Measurements from ENCODE around the gene PSMC6. TPM values are rescaled to one million over a fixed set of nuclear protein-coding genes. Genes with fewer than 3 reads are reported as not detected.
A peak's percentile ranks its signal among the peaks of the same experiment; 100 is the strongest.

Gene PSMC6
- total and polyA plus RNA-seq, 8 donors = 21.0 to 357 (median 91.7) TPM

DNA sequence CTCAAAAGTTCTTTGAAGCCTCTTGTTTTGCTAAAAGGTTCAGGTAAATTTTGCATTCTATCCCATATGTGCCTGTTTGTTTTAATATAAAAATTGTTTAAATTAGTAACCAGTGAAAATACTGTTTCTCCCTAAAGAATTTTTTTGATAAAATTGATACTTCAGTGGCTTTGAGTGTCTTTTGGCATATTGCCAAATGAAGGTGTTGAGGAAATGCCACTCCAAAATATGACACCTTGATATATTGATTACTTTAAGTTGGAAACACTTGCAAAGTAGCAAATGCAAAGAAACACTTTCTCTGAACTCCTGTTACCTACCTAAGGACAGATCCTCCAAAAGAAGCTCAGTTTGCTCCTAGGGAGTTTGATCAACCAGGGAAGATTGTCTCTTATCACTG, 31.4 kb downstream of the PSMC6 start:
- no peak overlapping the region for H3K27ac ChIP-seq
- TF ChIP-seq, protein P1, sequence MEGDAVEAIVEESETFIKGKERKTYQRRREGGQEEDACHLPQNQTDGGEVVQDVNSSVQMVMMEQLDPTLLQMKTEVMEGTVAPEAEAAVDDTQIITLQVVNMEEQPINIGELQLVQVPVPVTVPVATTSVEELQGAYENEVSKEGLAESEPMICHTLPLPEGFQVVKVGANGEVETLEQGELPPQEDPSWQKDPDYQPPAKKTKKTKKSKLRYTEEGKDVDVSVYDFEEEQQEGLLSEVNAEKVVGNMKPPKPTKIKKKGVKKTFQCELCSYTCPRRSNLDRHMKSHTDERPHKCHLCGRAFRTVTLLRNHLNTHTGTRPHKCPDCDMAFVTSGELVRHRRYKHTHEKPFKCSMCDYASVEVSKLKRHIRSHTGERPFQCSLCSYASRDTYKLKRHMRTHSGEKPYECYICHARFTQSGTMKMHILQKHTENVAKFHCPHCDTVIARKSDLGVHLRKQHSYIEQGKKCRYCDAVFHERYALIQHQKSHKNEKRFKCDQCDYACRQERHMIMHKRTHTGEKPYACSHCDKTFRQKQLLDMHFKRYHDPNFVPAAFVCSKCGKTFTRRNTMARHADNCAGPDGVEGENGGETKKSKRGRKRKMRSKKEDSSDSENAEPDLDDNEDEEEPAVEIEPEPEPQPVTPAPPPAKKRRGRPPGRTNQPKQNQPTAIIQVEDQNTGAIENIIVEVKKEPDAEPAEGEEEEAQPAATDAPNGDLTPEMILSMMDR (IDR thresholded peaks at IDR 0.05) = no peak
- TF ChIP-seq POLR2A (IDR thresholded peaks at IDR 0.05) (no peak), EP300 (IDR thresholded peaks at IDR 0.05) (no peak), POLR2AphosphoS5 (IDR thresholded peaks at IDR 0.05) (no peak)
- no peak for DNase-seq
- intact Hi-C loops (cut with DNase I; ENCODE audit: low total_unique reads) = no loop called here
- H3K4me3 ChIP-seq = no peak overlapping the region
- H3K4me1 ChIP-seq = peaks cover 5 to 48% (median 19%) of the 10 kb centered on the region in 4 donors
- H3K27me3 ChIP-seq = no peaks in the 10 kb centered on the region
- H3K9me3 ChIP-seq = no peaks in the 10 kb centered on the region
- peaks cover 0 to 14% (median 11%) of the 10 kb centered on the region in 4 donors for H3K36me3 ChIP-seq

DNA sequence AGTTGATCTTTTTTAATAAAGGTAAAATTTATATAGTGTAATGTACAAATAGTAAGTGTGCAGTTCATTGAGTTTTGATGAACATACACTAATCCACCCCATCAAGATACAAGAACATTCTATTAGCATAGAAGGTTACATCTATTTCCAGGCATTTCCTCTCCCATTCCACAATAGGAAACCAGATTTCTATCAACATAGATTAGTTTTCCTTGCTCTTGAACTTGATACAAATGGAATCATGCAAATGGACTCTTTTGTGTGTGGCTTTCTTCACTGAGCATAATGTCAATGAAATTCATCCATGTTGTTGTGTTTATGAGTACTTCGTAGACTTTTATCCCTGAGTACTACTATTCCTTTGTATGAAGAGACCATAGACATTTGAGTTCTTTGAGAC, 33.8 kb downstream of the PSMC6 start:
- H3K9me3 ChIP-seq = no peaks in the 10 kb centered on the region
- H3K27ac ChIP-seq = peak overlapping the region in 1 of 5 donors; percentile 84
- no peak for DNase-seq
- TF ChIP-seq EP300 (IDR thresholded peaks at IDR 0.05) (no peak), POLR2A (IDR thresholded peaks at IDR 0.05) (no peak), POLR2AphosphoS5 (IDR thresholded peaks at IDR 0.05) (no peak)
- TF ChIP-seq, protein P1 (IDR thresholded peaks at IDR 0.05) = no peak
- H3K4me1 ChIP-seq = peaks cover 6 to 41% (median 17%) of the 10 kb centered on the region in 4 donors
- no peaks in the 10 kb centered on the region for H3K27me3 ChIP-seq
- WGBS, 5 donors = 95 to 100% (median 96%) methylated on average over 1 of the region's 1 CpG
- H3K4me3 ChIP-seq = no peak overlapping the region
- peaks cover 0 to 16% (median 5%) of the 10 kb centered on the region in 4 donors for H3K36me3 ChIP-seq
- intact Hi-C loops (cut with DNase I; ENCODE audit: low total_unique reads) = no loop called here

DNA sequence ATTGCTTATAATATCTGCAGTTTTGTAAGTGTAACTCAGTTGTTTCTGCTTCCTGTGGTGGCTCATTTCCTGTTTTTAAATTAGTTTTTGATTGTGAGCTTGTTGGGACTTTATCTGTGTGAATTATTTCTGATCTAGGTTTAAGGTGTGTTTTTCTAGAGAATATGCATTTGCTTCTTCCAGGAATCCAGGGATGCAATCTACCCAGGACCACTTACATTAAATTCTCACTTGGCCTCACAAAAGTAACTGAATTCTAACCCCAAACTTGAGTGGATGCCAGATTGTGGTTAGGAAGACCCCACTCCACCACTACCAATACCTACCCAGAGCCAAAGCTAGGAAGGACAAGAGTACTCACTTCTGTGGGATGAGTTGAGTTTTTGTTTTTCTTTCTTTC, 34.9 kb downstream of the PSMC6 start:
- intact Hi-C loops (cut with DNase I; ENCODE audit: low total_unique reads) = no loop called here
- Histone ChIP-seq H3K4me3 (no peak overlapping the region), H3K9me3 (no peaks in the 10 kb centered on the region), H3K4me1 (peaks cover 0 to 43% (median 19%) of the 10 kb centered on the region in 4 donors), H3K27me3 (no peaks in the 10 kb centered on the region), H3K27ac (peak overlapping the region in 4 of 5 donors; percentile 36 to 84 (median 57)), H3K36me3 (peaks cover 2 to 25% (median 8%) of the 10 kb centered on the region in 4 donors)
- no peak for DNase-seq
- no peak for TF ChIP-seq POLR2AphosphoS5 (IDR thresholded peaks at IDR 0.05)
- TF ChIP-seq, protein P1 (IDR thresholded peaks at IDR 0.05) = no peak
- no peak for TF ChIP-seq POLR2A (IDR thresholded peaks at IDR 0.05)

DNA sequence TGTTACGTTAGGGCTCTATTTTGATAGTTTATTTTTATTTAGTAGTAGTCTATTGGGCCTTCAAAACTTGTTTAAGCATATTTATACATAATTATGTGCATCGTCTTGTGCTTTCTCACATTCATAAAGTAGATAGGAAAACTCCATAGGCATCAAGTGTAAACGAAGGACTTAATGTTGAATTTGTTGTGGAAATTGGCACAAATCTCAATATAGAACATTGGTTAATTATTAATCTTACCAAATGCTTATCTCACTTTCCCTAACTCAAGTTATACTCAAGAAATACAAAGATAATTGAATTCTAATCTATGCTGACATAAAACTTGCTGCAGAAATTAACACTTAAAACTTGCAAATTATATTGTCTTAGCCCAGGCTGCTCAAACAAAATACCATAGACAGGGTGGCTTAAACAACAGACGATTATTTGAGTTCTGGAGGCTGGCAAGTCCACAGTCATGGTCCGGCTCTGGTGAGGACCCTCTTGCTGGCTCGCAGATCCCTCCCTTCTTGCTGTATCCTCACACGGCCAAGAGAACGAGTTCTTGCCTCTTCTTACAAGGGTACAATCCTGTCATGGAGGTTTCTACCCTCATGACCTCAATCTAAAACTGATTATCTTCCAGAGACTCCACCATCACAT, 41.8 kb downstream of the PSMC6 start:
- intact Hi-C loops (cut with DNase I; ENCODE audit: low total_unique reads) = no loop called here
- H3K27ac ChIP-seq = peak overlapping the region; percentile 2 to 83 (median 69)
- peaks cover 10 to 66% (median 43%) of the 10 kb centered on the region in 4 donors for H3K36me3 ChIP-seq
- no peak overlapping the region for H3K4me3 ChIP-seq
- no peaks in the 10 kb centered on the region for H3K27me3 ChIP-seq
- TF ChIP-seq POLR2A (IDR thresholded peaks at IDR 0.05) (no peak), POLR2AphosphoS5 (IDR thresholded peaks at IDR 0.05) (no peak), EP300 (IDR thresholded peaks at IDR 0.05) (no peak)
- TF ChIP-seq, protein P1 (IDR thresholded peaks at IDR 0.05) = no peak
- H3K9me3 ChIP-seq = no peaks in the 10 kb centered on the region
- H3K4me1 ChIP-seq = peaks cover 14 to 32% (median 22%) of the 10 kb centered on the region in 4 donors
- 29 to 60% (median 56%) methylated on average over 8 of the region's 8 CpGs for WGBS, 5 donors
- DNase-seq = no peak
